NCI-H82 treated with DMSO at 0.1 percent for 48 hours (cell line): ENCODE results near the gene KRT1.

Experiments
- DNase-seq: peaks from one replicate; lab custom pipeline; 2025; ENCODE audit not compliant: unreplicated experiment; lab: John Stamatoyannopoulos, UW

KRT1 gene

DNA sequence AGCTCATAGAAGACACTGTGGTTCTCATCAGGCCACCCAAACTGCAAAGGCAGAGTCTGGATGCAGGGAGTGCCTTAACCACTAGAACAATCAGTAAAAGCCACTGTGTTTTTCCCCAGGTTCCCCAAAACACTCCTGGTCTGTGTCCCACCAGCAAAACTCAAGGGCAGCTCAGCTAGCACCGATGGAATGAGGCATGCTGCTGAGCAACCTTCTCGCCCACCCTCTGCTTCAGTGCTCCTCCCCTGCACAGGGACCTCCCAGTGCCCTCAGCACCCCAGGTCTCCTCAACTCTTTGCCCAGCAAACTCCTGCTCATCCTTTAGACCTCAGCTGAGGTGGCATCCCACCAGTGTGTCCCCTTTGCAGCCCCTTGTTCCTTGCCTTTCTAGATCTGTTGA, 19.2 kb upstream of the KRT1 start:
- no peak for DNase-seq

DNA sequence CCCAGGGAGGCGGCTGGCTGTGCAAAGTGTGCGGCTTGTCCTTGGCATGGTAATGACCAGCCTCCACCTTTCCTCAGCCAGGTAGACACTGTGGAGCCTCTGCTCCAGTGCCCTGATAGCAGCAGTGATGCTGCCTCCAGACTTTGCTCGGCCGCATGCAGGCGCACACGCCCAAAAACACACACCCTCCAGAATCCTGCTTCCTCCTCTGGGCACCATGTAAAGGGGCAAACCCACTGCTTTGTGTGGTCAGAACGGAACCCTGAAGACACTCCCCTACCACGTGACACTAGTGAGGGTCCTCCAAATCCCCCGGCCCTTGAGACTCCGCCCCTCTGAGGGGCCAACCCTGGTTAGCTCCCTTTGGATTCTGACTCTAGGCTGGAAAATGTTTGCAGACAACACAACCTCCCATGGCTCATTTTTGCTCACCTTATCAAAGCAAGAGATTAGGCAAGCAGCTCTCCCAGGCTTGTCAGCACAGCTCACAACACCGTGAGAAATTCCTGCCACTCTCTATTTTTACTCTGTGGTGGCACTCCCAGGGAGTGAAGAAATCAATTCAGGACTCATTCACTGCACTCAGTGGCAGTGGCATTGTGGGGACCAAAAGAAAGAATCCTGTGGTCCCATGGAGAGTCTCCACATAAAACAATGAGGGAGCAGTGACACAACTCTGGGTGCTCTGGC, 18.6 kb upstream of the KRT1 start:
- DNase-seq: no peak

GRCh38 chr12:52697058-52697582, 16.9 kb upstream of the KRT1 start:
- DNase-seq: no peak

GRCh38 chr12:52696588-52696987, 16.4 kb upstream of the KRT1 start:
- DNase-seq: no peak

- no peak for DNase-seq
Observed at GRCh38 chr12:52695039-52695438, 14.8 kb upstream of the KRT1 start.

DNA sequence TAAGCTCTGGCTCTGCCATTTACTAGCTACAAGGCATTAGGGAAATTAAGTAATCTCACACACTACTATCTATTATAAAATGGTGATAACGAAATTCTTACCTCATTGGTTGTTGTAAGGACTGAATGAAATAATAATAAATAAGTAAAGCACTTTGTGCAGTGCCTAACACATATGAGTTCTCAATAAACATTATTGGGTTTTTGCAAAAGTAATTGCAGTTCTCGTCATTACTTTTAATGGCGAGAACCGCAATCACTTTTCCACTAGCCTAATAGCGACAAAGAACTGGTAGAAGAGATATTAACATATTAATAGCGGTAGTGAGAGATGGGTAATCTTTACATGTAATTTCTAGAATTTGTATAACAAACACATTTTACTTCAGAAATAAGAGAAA, 13.9 kb upstream of the KRT1 start:
- no peak for DNase-seq

GRCh38 chr12:52693261-52693660, 13.1 kb upstream of the KRT1 start:
- no peak for DNase-seq

- no peak for DNase-seq
Observed at GRCh38 chr12:52692254-52692653, 12.0 kb upstream of the KRT1 start.

DNA sequence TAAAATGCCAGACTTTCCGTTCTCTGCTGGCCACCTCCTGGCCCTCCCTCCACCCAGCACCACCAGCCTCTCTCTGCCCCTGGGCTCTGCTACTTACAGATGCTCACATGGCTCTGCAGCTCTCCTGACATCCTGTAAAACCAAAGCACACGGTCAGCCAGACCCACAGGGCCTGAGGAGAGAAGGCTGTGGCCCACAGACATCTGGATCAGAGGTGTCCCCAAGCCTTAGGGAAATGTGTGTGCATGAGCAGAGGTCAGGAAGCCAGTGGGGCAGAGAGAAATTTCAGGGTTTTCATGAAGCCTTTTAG, 11.6 kb upstream of the KRT1 start:
- no peak for DNase-seq

- DNase-seq: no peak
Observed at GRCh38 chr12:52691076-52691840, 11.1 kb upstream of the KRT1 start.

GRCh38 chr12:52690351-52691075, 10.3 kb upstream of the KRT1 start:
- no peak for DNase-seq

DNA sequence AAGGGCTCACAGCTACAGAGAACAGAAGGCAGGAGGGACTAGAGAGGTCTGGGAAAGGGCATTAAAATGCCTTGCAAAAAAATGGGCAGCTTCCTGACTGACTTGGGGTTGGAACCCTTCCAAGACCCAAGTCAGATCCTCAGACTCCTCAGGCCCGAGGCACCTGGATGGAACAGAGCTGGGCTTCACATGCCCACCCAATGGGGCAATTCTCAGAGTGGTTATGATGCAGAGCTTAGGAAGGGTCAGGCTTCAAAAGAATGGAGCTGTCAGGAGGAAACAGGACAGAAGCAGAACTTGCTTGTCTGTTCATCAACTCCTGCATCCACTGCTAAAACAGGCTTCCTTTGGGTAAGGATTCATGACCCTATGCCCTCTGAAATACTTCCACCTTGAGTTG, 9.7 kb upstream of the KRT1 start:
- DNase-seq: no peak

DNA sequence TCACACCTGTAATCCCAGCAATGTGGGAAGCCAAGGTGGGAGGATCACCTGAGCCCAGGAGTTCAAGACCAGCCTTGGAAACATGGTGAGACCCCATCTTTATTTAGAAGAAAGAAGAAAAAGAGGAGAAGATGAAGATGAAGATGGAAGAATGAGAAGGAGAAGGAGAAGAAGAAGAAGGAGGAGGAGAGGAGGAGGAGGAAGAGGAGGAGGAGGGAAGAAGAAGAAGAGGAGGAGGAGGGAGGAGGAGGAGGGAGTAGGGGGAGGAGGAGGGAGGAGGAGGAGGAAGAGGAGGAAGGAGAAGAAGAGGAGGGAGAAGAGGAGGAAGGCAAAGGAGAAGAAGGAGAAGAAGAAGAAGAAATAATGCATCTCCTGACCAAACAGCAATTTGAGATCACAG, 9.0 kb upstream of the KRT1 start:
- no peak for DNase-seq

DNA sequence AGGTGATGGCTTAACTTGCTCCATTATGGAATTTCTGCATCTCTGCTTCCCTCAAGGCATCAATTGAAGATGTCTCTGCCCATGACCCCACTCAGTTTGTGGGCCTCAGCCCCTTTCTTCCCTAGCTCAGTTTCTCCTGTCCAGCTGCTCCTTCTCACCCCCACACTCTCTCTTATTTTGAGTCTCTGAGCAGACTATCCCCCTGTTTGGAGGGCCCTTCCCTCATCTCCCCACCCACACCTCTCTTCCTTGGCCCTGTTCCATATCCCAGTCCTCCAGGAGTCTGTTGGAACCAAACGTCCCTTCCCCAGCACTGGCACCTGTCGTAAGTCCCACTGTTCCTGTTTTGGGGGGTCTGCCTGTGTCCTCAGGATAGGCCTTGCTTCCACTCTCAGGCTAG, 8.3 kb upstream of the KRT1 start:
- no peak for DNase-seq

DNA sequence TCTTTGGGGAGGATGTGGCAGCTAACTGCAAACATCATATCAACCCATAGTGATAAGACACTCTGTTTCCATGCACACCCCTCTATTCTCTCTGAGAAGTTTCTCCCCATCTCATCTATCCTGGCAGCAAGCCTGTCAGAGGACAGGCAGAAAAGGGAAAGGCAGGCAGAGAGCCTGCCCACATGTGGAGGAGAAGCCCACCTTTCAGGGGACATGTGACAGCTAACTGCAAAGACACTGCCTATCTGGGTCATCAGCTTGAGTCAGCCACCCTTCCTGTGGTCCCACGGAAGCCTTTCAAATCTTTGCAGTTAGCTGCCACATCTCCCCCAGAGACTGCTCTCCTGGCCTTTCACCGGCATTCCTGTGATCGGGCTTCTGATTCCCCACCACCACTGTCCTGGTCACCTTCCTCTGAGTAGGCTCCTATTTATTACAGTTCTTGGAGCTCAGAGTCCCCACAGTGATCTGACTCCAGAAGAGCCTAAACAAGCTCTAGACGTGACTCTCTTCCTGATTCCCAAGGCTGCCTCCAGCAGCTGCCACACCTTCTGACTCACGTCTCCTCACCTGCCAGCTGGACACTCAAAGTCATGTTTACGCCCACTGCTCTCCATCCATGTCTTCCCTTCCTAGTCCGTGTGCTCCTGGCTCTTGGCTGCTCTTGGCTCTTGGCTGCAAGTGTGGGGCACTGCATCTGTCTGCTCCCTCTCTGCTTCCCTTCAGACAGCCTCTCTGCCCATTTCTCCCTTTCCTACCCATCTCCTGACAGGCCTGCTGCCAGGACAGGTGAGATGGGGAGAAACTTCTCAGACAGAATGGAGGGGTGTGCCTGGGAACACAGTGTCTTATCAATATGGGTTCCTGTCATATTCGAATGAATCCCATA, 7.5 kb upstream of the KRT1 start:
- no peak for DNase-seq

GRCh38 chr12:52686756-52687487, 6.7 kb upstream of the KRT1 start:
- DNase-seq: no peak

- DNase-seq: no peak
Observed at GRCh38 chr12:52686063-52686462, 5.9 kb upstream of the KRT1 start.

GRCh38 chr12:52685406-52685890, 5.2 kb upstream of the KRT1 start:
- no peak for DNase-seq

DNA sequence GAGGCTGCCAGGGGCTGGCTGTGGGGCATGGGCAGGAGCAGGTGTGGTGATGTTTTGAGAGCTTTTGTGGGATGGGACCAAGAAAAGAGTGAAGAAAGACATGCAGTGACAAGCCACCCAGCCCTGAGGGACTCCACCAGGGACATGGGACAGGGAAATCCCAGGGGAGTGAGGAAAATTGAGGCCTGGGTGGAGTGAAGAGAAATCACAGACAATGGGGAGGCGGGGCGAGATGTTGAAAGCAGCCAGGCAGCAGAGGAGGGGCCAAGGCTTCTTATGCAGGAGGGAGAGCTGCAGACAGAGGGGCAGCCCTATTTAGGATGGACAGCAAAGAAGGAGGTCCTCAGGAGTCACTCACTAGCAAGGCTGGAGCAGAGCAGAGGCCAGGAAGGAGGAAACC, 4.2 kb upstream of the KRT1 start:
- no peak for DNase-seq

- DNase-seq: no peak
Observed at GRCh38 chr12:52683575-52684300, 3.5 kb upstream of the KRT1 start.
